WTC11 (cell line): ENCODE data around the gene CEBPA.
"Not testable (repeated sequence)": the region's sequence is repeated elsewhere in the genome, so short reads cannot be mapped to it uniquely, and the experiment has no call there.

Experiments
- ATF2 ChIP-seq: sonication (generic); formaldehyde crosslinking; IDR thresholded peaks from 2 replicates; pipeline ENCODE4 v1.8.1; 2022; ENCODE audit warnings: low read depth, missing genetic modification reagents, borderline replicate concordance
- ATF3 ChIP-seq: sonication (generic); formaldehyde crosslinking; conservative IDR thresholded peaks from 2 replicates; pipeline ENCODE4 v1.8.1; 2022; ENCODE audit warnings: mild to moderate bottlenecking, missing genetic modification reagents
- FOXJ3 ChIP-seq: sonication (generic); formaldehyde crosslinking; IDR thresholded peaks from 2 replicates; pipeline ENCODE4 v1.9.0; 2021; ENCODE audit warnings: missing genetic modification reagents, mild to moderate bottlenecking, borderline replicate concordance

GRCh38 chr19:33295046-33295445 lies 7.3 kb downstream of the CEBPA start:
- TF ChIP-seq ATF2, FOXJ3, ATF3 (CRISPR knock-in tag): not testable (repeated sequence)
